Body of pancreas (tissue), 4 donors: ENCODE measurements around the gene RNF10.

Source experiments
- CTCF ChIP-seq, 7 experiments: fragments of 450-650 bp in 4 of 7; fragments of 200-600 bp in 3 of 7; sonication (generic) in 3 of 7; IDR thresholded peaks; one replicate each; pipeline ENCODE4 v1.5.1; 2016 to 2019; ENCODE audit warnings: antibody characterized with exemption in 7 of 7
- POLR2A ChIP-seq, 3 donors: fragments of 450-650 bp; IDR thresholded peaks; one replicate each; pipeline ENCODE4 v1.6.1; 2016; ENCODE audit warnings: antibody characterized with exemption in 3 of 3, mild to moderate bottlenecking in 2 of 3

- TF ChIP-seq POLR2A (IDR thresholded peaks at IDR 0.05) (no peak), CTCF (IDR thresholded peaks at IDR 0.05) (no peak)
These were observed 55.1 kb downstream of the RNF10 start for GRCh38 chr12:120588948-120589930.
